DMS 273 treated with DMSO at 0.1 percent for 48 hours (cell line): Measurements from ENCODE around the gene HES3.
A peak's percentile ranks its signal among the peaks of the same experiment; 100 is the strongest.

Experiments
- DNase-seq: peaks from one replicate; lab custom pipeline; 2025; lab: John Stamatoyannopoulos, UW

The HES3 gene

GRCh38 chr1:6245869-6246496 is 2.0 kb downstream of the HES3 start:
- DNase-seq = no peak

GRCh38 chr1:6246497-6247467 is 2.8 kb downstream of the HES3 start:
- peak; percentile 42 for DNase-seq

- DNase-seq = no peak
Observed at GRCh38 chr1:6247651-6248050, 3.7 kb downstream of the HES3 start.

- no peak for DNase-seq
Observed at GRCh38 chr1:6248161-6248776, 4.3 kb downstream of the HES3 start.

- no peak for DNase-seq
Observed at GRCh38 chr1:6248932-6249738, 5.2 kb downstream of the HES3 start.

- no peak for DNase-seq
Observed at GRCh38 chr1:6249739-6250689, 6.0 kb downstream of the HES3 start.

- no peak for DNase-seq
Observed at GRCh38 chr1:6251233-6251632, 7.3 kb downstream of the HES3 start.

GRCh38 chr1:6251681-6252373 is 7.8 kb downstream of the HES3 start:
- DNase-seq = no peak

GRCh38 chr1:6252374-6252710 is 8.4 kb downstream of the HES3 start:
- DNase-seq = no peak

GRCh38 chr1:6253380-6253779 is 9.4 kb downstream of the HES3 start:
- DNase-seq = no peak

- no peak for DNase-seq
Observed at GRCh38 chr1:6254691-6255090, 10.7 kb downstream of the HES3 start.

GRCh38 chr1:6256645-6257044 is 12.7 kb downstream of the HES3 start:
- no peak for DNase-seq

- no peak for DNase-seq
Observed at GRCh38 chr1:6257541-6258069, 13.6 kb downstream of the HES3 start.

- DNase-seq = no peak
Observed at GRCh38 chr1:6258675-6259074, 14.7 kb downstream of the HES3 start.

- no peak for DNase-seq
Observed at GRCh38 chr1:6259491-6260362, 15.7 kb downstream of the HES3 start.

GRCh38 chr1:6260433-6260934 is 16.5 kb downstream of the HES3 start:
- no peak for DNase-seq

- DNase-seq = no peak
Observed at GRCh38 chr1:6260961-6261614, 17.1 kb downstream of the HES3 start, which contains the start of gene GPR153. GPR153 (minus strand) TSS chr1:6261098; CDS start chr1:6254905, 6,193 bp downstream.

- no peak for DNase-seq
Observed at GRCh38 chr1:6261615-6261995, 17.6 kb downstream of the HES3 start.
